A549 (cell line): ENCODE results near the gene GSTP1. TPM values are rescaled to one million over a fixed set of nuclear protein-coding genes. Genes with fewer than 3 reads are reported as not detected.

ENCODE experiments used
- ATAC-seq, 2 experiments: fragments of 200-7000 bp in 1 of 2; fragments of >200 bp in 1 of 2; cut with Nextera tagmentation in 1 of 2; cut with Tn5 transposase in 1 of 2; 3 replicates each; pipeline versions ENCODE4 v1.8.0 to v1.9.1; 2018 to 2020; ENCODE audit warnings: mild to moderate bottlenecking in 1 of 2, moderate library complexity in 1 of 2
- CTCF ChIA-PET: fragments of 300-600 bp; sonication (Branson Sonifier 250); formaldehyde crosslinking; extraction: SDS; loops from one replicate; lab custom pipeline; 2021; ENCODE audit warnings: antibody characterized with exemption, inconsistent platforms; lab: Yijun Ruan, JAX
- POLR2A ChIA-PET: fragments of 350-600 bp; formaldehyde crosslinking; extraction: SDS; loops from one replicate; lab custom pipeline; 2021; ENCODE audit warnings: antibody characterized with exemption, inconsistent platforms; lab: Yijun Ruan, JAX
- DNase-seq, 2 experiments: peaks; one replicate each; pipeline versions ENCODE4 v3.0.0 to v3.0.0-alpha.2; 2011 to 2016; ENCODE audit warnings: low read depth in 1 of 2, low spot score in 1 of 2
- FAIRE-seq: peaks from 2 replicates; lab custom pipeline; 2011; peaks lifted over from hg19 to GRCh38; lab: Jason Lieb, UNC
- H3K27ac ChIP-seq, 2 experiments: fragments of >200 bp; sonication (Bioruptor Twin); formaldehyde crosslinking; 3 replicates each; pipeline ENCODE4 v1.5.1; 2016 to 2017
- H3K4me1 ChIP-seq: fragments of >200 bp; sonication (Bioruptor Twin); formaldehyde crosslinking; 3 replicates; pipeline ENCODE4 v1.6.1; 2016
- H3K4me2 ChIP-seq: fragments of >200 bp; sonication (Bioruptor Twin); formaldehyde crosslinking; 3 replicates; pipeline ENCODE4 v1.6.1; 2016
- H3K4me3 ChIP-seq: fragments of >200 bp; sonication (Bioruptor Twin); formaldehyde crosslinking; 3 replicates; pipeline ENCODE4 v1.5.1; 2016
- H3K9me3 ChIP-seq: fragments of >200 bp; sonication (Bioruptor Twin); formaldehyde crosslinking; 3 replicates; pipeline ENCODE4 v1.6.1; 2016
- BHLHE40 ChIP-seq: IDR thresholded peaks from 2 replicates; pipeline ENCODE4 v1.6.1; 2012; ENCODE audit warnings: low read depth, low read length, inconsistent platforms
- CBX2 ChIP-seq: fragments of 200-600 bp; sonication (generic); IDR thresholded peaks from 2 replicates; pipeline ENCODE4 v1.6.1; 2016; ENCODE audit warnings: low read depth, mild to moderate bottlenecking, borderline replicate concordance
- CHD4 ChIP-seq: fragments of 200-600 bp; sonication (generic); IDR thresholded peaks from 2 replicates; pipeline ENCODE4 v1.6.1; 2016; ENCODE audit warnings: antibody characterized with exemption, mild to moderate bottlenecking, borderline replicate concordance
- EHMT2 ChIP-seq: fragments of 200-600 bp; sonication (generic); IDR thresholded peaks from 2 replicates; pipeline ENCODE4 v1.6.1; 2016; ENCODE audit warnings: antibody characterized with exemption, low read depth, mild to moderate bottlenecking, moderate library complexity
- EP300 ChIP-seq, 2 experiments: fragments of >200 bp; sonication (Bioruptor Twin); formaldehyde crosslinking; IDR thresholded peaks; 2 replicates in 1 of 2; 3 replicates in 1 of 2; pipeline ENCODE4 v1.6.1; 2016 to 2017
- ESRRA ChIP-seq: fragments of 150-350 bp; IDR thresholded peaks from 2 replicates; pipeline ENCODE4 v1.6.1; 2014; ENCODE audit warnings: mild to moderate bottlenecking, low read length, borderline replicate concordance
- HEYL ChIP-seq: fragments of 250-450 bp; sonication (Bioruptor Pico); IDR thresholded peaks from 2 replicates; pipeline ENCODE4 v1.8.0; 2021; ENCODE audit warnings: mild to moderate bottlenecking, moderate library complexity
- HOXA7 ChIP-seq: fragments of 250-450 bp; sonication (Bioruptor Pico); IDR thresholded peaks from 2 replicates; pipeline ENCODE4 v1.5.0; 2020; ENCODE audit warnings: mild to moderate bottlenecking, moderate library complexity
- HOXB13 ChIP-seq: fragments of 250-450 bp; sonication (Bioruptor Pico); IDR thresholded peaks from 2 replicates; pipeline ENCODE4 v1.5.0; 2020; ENCODE audit warnings: low read depth, mild to moderate bottlenecking, moderate library complexity
- JUN ChIP-seq, 2 experiments: fragments of >200 bp; sonication (Bioruptor Twin); formaldehyde crosslinking; IDR thresholded peaks; 2 replicates in 1 of 2; 3 replicates in 1 of 2; pipeline ENCODE4 v1.6.1; 2016 to 2017
- JUNB ChIP-seq: fragments of >200 bp; sonication (Bioruptor Twin); formaldehyde crosslinking; IDR thresholded peaks from 2 replicates; pipeline ENCODE4 v1.6.1; 2016
- KDM5A ChIP-seq: fragments of 200-600 bp; sonication (generic); IDR thresholded peaks from 2 replicates; pipeline ENCODE4 v1.6.1; 2016; ENCODE audit warnings: antibody characterized with exemption, mild to moderate bottlenecking
- NFE2L2 ChIP-seq: fragments of 150-350 bp; conservative IDR thresholded peaks from 2 replicates; pipeline ENCODE4 v1.6.1; 2014; ENCODE audit warnings: low read length
- NPAS2 ChIP-seq: fragments of 250-450 bp; sonication (Bioruptor Pico); IDR thresholded peaks from 2 replicates; pipeline ENCODE4 v1.8.0; 2022; ENCODE audit warnings: mild to moderate bottlenecking, moderate library complexity, borderline replicate concordance
- NR3C1 ChIP-seq: fragments of >200 bp; sonication (Bioruptor Twin); formaldehyde crosslinking; IDR thresholded peaks from 3 replicates; pipeline ENCODE4 v1.6.1; 2017
- PHF8 ChIP-seq: fragments of 200-600 bp; sonication (generic); IDR thresholded peaks from 2 replicates; pipeline ENCODE4 v1.6.1; 2016; ENCODE audit warnings: low read depth, mild to moderate bottlenecking, antibody characterized with exemption, moderate library complexity, borderline replicate concordance
- POLR2A ChIP-seq: IDR thresholded peaks from 2 replicates; pipeline ENCODE4 v1.6.1; 2012; ENCODE audit warnings: mild to moderate bottlenecking, low read length
- RCOR1 ChIP-seq: fragments of 150-350 bp; IDR thresholded peaks from 2 replicates; pipeline ENCODE4 v1.6.1; 2014; ENCODE audit warnings: antibody characterized with exemption, low read length, low read depth
- RNF2 ChIP-seq: fragments of 200-600 bp; sonication (generic); IDR thresholded peaks from 2 replicates; pipeline ENCODE4 v1.6.1; 2016; ENCODE audit warnings: low read depth, mild to moderate bottlenecking, antibody characterized with exemption, moderate library complexity, borderline replicate concordance
- SMC3 ChIP-seq: fragments of >200 bp; sonication (Bioruptor Twin); formaldehyde crosslinking; IDR thresholded peaks from 3 replicates; pipeline ENCODE4 v1.6.1; 2018; ENCODE audit warnings: inconsistent platforms
- SREBF2 ChIP-seq: fragments of 450-650 bp; IDR thresholded peaks from 2 replicates; pipeline ENCODE4 v1.6.1; 2014; ENCODE audit warnings: mild to moderate bottlenecking, moderate library complexity
- TP53 ChIP-seq: fragments of 250-450 bp; sonication (Bioruptor Pico); IDR thresholded peaks from 2 replicates; pipeline ENCODE4 v1.5.0; 2021; ENCODE audit warnings: mild to moderate bottlenecking, moderate library complexity
- ZC3H11A ChIP-seq: fragments of 450-650 bp; IDR thresholded peaks from 2 replicates; pipeline ENCODE4 v1.6.1; 2014; ENCODE audit warnings: antibody characterized with exemption, mild to moderate bottlenecking
- ZSCAN20 ChIP-seq: fragments of 250-450 bp; sonication (Bioruptor Pico); IDR thresholded peaks from 2 replicates; pipeline ENCODE4 v1.8.0; 2022; ENCODE audit warnings: mild to moderate bottlenecking, moderate library complexity
- WGBS: methylation state at CpG from one replicate; pipeline ENCODE4 v1.1.6; 2017; ENCODE audit errors: missing lambda C conversion rate; 5-methylcytosine and 5-hydroxymethylcytosine counted together
- polyA plus RNA-seq, 4 experiments: library from polyadenylated mRNA; depleted of rRNA in 3 of 4; stranded (reverse); fragments of >200 nt; fragmentation: RNase III in 1 of 4; extraction: RNeasy Plus Mini Kit Qiagen cat#74134 plus additional on column Dnase treatment in 1 of 4; gene quantifications; 2 replicates in 3 of 4; 3 replicates in 1 of 4; pipeline ENCODE4 v1.2.3, GENCODE V29; 2011 to 2017
- TF ChIP-seq, protein P1 (sequence below): fragments of 250-450 bp; sonication (Bioruptor Pico); IDR thresholded peaks from 2 replicates; pipeline ENCODE4 v1.5.0; 2020; ENCODE audit warnings: low read depth, mild to moderate bottlenecking, moderate library complexity
- TF ChIP-seq, protein P2 (sequence below): fragments of >200 bp; sonication (Bioruptor Twin); formaldehyde crosslinking; IDR thresholded peaks from 3 replicates; pipeline ENCODE4 v1.5.1; 2016
- TF ChIP-seq, protein P3 (sequence below): fragments of >200 bp; sonication (Bioruptor Twin); formaldehyde crosslinking; IDR thresholded peaks from 3 replicates; pipeline ENCODE4 v1.6.1; 2016
- TF ChIP-seq, protein P4 (sequence below): fragments of 250-450 bp; sonication (Bioruptor Pico); IDR thresholded peaks from 2 replicates; pipeline ENCODE4 v1.5.0; 2021; ENCODE audit warnings: mild to moderate bottlenecking, moderate library complexity, borderline replicate concordance
- TF ChIP-seq, protein P5 (sequence below): IDR thresholded peaks from 2 replicates; pipeline ENCODE4 v1.6.1; 2012
- TF ChIP-seq, protein P6 (sequence below): IDR thresholded peaks from 2 replicates; pipeline ENCODE4 v1.6.1; 2012; ENCODE audit warnings: low read depth, borderline replicate concordance
- TF ChIP-seq, protein P7 (sequence below): IDR thresholded peaks from 2 replicates; pipeline ENCODE4 v1.6.1; 2012
- TF ChIP-seq, protein P8 (sequence below): fragments of >200 bp; sonication (Bioruptor Twin); formaldehyde crosslinking; IDR thresholded peaks from 2 replicates; pipeline ENCODE4 v1.6.1; 2016

GSTP1 gene
- polyA plus RNA-seq, 2 of the 4 experiments (the other 2 are of a cell fraction): 991 to 1,034 TPM

DNA sequence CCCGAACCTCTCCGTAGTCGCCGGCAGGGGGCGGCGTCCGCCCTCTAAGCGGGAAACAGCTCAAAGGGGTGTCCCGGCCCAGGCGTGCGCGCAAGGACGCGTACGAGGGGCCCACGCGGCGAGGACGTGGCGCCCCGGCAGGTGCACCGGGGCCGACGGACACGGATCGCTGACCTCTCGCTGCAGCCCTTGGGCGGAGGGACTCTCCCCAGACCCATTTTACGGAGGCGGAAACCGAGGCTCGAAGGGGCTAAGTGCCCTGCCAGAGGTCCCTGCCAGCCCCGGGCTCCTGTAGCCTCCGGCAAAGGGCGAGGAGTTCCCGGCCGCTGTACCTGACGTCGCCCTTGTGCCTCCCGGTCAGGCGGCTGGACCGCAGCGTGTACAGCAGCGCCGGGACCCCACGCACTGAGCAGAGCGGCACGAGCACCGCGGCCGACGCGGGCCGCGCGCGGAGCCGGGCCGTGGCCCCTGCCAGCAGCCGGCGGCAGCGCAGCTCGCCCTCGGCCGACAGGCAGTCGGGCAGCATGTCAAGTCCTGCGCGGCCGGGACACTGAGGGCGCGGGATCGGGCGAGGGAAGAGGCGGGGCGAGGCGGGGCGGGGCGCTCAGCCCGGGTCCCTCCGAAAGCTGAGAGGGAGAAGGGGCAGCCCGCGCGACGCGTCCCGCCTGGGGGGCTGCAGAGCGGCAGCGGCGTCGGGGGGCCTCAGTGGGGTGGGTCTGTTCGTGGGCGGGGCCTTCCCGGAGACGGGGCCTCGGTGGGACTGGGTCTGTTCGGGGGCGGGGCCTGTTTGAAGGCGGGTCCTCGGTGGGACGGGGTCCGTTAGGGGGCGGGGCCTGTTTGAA, 46.0 kb downstream of the GSTP1 start, which contains the start of gene NUDT8:
Gene NUDT8 (minus strand): TSS at position 552 of the 842 bp plus-strand sequence. CDS start 26 bp downstream, at position 526.
- CTCF ChIA-PET: interaction anchor here (0.6 to 14.1 kb wide), 40 partner anchors 10 to 1256 kb away, joined by 3 to 181 read pairs (median 4); partner anchors contain the start of genes ACY3, GSTP1 and TBX10
- 4% methylated on average over 5 of the region's 102 CpGs for WGBS
- peak within 1 kb of the TSS; percentile 77 to 87 for H3K27ac ChIP-seq
- POLR2A ChIA-PET: interaction anchor here (0.8 to 2.4 kb wide), 10 partner anchors 10 to 63 kb away, joined by 3 to 10 read pairs (median 4); partner anchors contain the start of genes ACY3 and GSTP1
- H3K9me3 ChIP-seq: no peaks in the 10 kb centered on the region
- DNase-seq (peak; percentile 84 to 88), ATAC-seq (peak; percentile 74 to 75), FAIRE-seq (no peak)
- H3K4me3 ChIP-seq: peak within 1 kb of the TSS; percentile 59
- H3K4me1 ChIP-seq: peaks cover 6% of the 10 kb centered on the region; the same call in 2 of the 3 replicates
- H3K4me2 ChIP-seq: peak within 1 kb of the TSS; percentile 91
- TF ChIP-seq ZC3H11A: no peak
- peak; percentile 85; the same call in 1 of the 2 replicates for TF ChIP-seq RNF2
- TF ChIP-seq, protein P1, sequence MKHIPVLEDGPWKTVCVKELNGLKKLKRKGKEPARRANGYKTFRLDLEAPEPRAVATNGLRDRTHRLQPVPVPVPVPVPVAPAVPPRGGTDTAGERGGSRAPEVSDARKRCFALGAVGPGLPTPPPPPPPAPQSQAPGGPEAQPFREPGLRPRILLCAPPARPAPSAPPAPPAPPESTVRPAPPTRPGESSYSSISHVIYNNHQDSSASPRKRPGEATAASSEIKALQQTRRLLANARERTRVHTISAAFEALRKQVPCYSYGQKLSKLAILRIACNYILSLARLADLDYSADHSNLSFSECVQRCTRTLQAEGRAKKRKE (CRISPR knock-in tag): no peak
- TF ChIP-seq PHF8: 0 out of 2 replicates have a peak, but pooled peaks have one; percentile 39
- TF ChIP-seq, protein P2, sequence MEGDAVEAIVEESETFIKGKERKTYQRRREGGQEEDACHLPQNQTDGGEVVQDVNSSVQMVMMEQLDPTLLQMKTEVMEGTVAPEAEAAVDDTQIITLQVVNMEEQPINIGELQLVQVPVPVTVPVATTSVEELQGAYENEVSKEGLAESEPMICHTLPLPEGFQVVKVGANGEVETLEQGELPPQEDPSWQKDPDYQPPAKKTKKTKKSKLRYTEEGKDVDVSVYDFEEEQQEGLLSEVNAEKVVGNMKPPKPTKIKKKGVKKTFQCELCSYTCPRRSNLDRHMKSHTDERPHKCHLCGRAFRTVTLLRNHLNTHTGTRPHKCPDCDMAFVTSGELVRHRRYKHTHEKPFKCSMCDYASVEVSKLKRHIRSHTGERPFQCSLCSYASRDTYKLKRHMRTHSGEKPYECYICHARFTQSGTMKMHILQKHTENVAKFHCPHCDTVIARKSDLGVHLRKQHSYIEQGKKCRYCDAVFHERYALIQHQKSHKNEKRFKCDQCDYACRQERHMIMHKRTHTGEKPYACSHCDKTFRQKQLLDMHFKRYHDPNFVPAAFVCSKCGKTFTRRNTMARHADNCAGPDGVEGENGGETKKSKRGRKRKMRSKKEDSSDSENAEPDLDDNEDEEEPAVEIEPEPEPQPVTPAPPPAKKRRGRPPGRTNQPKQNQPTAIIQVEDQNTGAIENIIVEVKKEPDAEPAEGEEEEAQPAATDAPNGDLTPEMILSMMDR: peak; percentile 94
- TF ChIP-seq ZSCAN20 (CRISPR knock-in tag): no peak
- TF ChIP-seq JUN (IDR thresholded peaks at IDR 0.05): peak in 1 of 2 experiments; percentile 29; a peak in 1 of 5 replicates
- 0 out of 2 replicates have a peak, but pooled peaks have one; percentile 30 for TF ChIP-seq RCOR1
- TF ChIP-seq, protein P3, sequence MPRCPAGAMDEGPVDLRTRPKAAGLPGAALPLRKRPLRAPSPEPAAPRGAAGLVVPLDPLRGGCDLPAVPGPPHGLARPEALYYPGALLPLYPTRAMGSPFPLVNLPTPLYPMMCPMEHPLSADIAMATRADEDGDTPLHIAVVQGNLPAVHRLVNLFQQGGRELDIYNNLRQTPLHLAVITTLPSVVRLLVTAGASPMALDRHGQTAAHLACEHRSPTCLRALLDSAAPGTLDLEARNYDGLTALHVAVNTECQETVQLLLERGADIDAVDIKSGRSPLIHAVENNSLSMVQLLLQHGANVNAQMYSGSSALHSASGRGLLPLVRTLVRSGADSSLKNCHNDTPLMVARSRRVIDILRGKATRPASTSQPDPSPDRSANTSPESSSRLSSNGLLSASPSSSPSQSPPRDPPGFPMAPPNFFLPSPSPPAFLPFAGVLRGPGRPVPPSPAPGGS: no peak
- no peak for TF ChIP-seq BHLHE40
- TF ChIP-seq TP53 (CRISPR knock-in tag): peak; percentile 37; the same call in 1 of the 2 replicates
- TF ChIP-seq KDM5A: no peak
- TF ChIP-seq EP300 (IDR thresholded peaks at IDR 0.05): no peak
- TF ChIP-seq SMC3: peak; percentile 89
- no peak for TF ChIP-seq SREBF2
- no peak for TF ChIP-seq JUNB
- TF ChIP-seq HOXB13 (CRISPR knock-in tag): no peak
- TF ChIP-seq CBX2: no peak
- TF ChIP-seq HEYL: no peak
- TF ChIP-seq, protein P4, sequence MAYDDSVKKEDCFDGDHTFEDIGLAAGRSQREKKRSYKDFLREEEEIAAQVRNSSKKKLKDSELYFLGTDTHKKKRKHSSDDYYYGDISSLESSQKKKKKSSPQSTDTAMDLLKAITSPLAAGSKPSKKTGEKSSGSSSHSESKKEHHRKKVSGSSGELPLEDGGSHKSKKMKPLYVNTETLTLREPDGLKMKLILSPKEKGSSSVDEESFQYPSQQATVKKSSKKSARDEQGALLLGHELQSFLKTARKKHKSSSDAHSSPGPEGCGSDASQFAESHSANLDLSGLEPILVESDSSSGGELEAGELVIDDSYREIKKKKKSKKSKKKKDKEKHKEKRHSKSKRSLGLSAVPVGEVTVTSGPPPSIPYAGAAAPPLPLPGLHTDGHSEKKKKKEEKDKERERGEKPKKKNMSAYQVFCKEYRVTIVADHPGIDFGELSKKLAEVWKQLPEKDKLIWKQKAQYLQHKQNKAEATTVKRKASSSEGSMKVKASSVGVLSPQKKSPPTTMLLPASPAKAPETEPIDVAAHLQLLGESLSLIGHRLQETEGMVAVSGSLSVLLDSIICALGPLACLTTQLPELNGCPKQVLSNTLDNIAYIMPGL (CRISPR knock-in tag): no peak
- TF ChIP-seq NR3C1: no peak
- TF ChIP-seq, protein P5, sequence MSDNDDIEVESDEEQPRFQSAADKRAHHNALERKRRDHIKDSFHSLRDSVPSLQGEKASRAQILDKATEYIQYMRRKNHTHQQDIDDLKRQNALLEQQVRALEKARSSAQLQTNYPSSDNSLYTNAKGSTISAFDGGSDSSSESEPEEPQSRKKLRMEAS: peak; percentile 97
- 0 out of 2 replicates have a peak, but pooled peaks have one; percentile 27 for TF ChIP-seq POLR2A
- no peak for TF ChIP-seq HOXA7
- no peak for TF ChIP-seq ESRRA
- TF ChIP-seq, protein P6, sequence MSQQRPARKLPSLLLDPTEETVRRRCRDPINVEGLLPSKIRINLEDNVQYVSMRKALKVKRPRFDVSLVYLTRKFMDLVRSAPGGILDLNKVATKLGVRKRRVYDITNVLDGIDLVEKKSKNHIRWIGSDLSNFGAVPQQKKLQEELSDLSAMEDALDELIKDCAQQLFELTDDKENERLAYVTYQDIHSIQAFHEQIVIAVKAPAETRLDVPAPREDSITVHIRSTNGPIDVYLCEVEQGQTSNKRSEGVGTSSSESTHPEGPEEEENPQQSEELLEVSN: peak; percentile 97
- no peak for TF ChIP-seq EHMT2
- TF ChIP-seq NPAS2 (CRISPR knock-in tag): no peak
- TF ChIP-seq, protein P7, sequence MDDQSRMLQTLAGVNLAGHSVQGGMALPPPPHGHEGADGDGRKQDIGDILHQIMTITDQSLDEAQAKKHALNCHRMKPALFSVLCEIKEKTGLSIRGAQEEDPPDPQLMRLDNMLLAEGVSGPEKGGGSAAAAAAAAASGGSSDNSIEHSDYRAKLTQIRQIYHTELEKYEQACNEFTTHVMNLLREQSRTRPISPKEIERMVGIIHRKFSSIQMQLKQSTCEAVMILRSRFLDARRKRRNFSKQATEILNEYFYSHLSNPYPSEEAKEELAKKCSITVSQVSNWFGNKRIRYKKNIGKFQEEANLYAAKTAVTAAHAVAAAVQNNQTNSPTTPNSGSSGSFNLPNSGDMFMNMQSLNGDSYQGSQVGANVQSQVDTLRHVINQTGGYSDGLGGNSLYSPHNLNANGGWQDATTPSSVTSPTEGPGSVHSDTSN: no peak
- TF ChIP-seq NFE2L2: no peak
- peak; percentile 78; the same call in 1 of the 2 replicates for TF ChIP-seq CHD4
- TF ChIP-seq, protein P8, sequence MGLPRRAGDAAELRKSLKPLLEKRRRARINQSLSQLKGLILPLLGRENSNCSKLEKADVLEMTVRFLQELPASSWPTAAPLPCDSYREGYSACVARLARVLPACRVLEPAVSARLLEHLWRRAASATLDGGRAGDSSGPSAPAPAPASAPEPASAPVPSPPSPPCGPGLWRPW: no peak
